ENCODE data around the gene C8A. TPM values are rescaled to one million over a fixed set of nuclear protein-coding genes. Genes with fewer than 3 reads are reported as not detected.

The C8A gene
- total RNA-seq, 2 donors from 2014 or later: not detected

- WGBS, 2 experiments (ENCODE audit: insufficient coverage in 1 of 2, insufficient read length in 1 of 2): 86 to 91% methylated on average over 2 to 4 of the region's 4 CpGs
- DNase-seq: no peak
- H3K4me1 Mint-ChIP-seq: peaks cover 48% of the 10 kb centered on the region
- peaks cover 16% of the 10 kb centered on the region for H3K27me3 Mint-ChIP-seq (ENCODE audit: insufficient read depth)
- Histone ChIP-seq H3K27me3 (ENCODE audit: control insufficient read depth, insufficient read depth, low read length, poor library complexity, severe bottlenecking) (no peaks in the 10 kb centered on the region), H3K27ac (ENCODE audit: low read depth, low read length) (no peak overlapping the region), H3K4me3 (ENCODE audit: low read length) (no peak overlapping the region), H3K36me3 (ENCODE audit: control insufficient read depth, insufficient read depth, low read length) (no peaks in the 10 kb centered on the region), H3K4me1 (ENCODE audit: control insufficient read depth, insufficient read depth, low read length) (peaks cover 34% of the 10 kb centered on the region), H3K9ac (ENCODE audit: extremely low read depth, low read length, poor library complexity, severe bottlenecking) (no peak overlapping the region), H3K9me3 (ENCODE audit: control insufficient read depth, low read length) (peaks cover 25% of the 10 kb centered on the region)
- no peak overlapping the region for H3K4me3 Mint-ChIP-seq
- H3K9me3 Mint-ChIP-seq: peaks cover 19% of the 10 kb centered on the region
- no peak overlapping the region for H3K27ac Mint-ChIP-seq
- H3K36me3 Mint-ChIP-seq (ENCODE audit: low read depth): peaks cover 14% of the 10 kb centered on the region
- TF ChIP-seq CTCF (conservative IDR thresholded peaks at IDR 0.05): no peak
These were observed 37.7 kb upstream of the C8A start for GRCh38 chr1:56816909-56817308.

GRCh38 chr1:56817716-56818463 is 36.7 kb upstream of the C8A start:
- Mint-ChIP-seq H3K4me3 (peak overlapping the region; percentile 45), H3K36me3 (ENCODE audit: low read depth) (peaks cover 14% of the 10 kb centered on the region), H3K4me1 (peaks cover 45% of the 10 kb centered on the region), H3K27ac (no peak overlapping the region), H3K9me3 (peaks cover 19% of the 10 kb centered on the region), H3K27me3 (ENCODE audit: insufficient read depth) (peaks cover 16% of the 10 kb centered on the region)
- peaks cover 34% of the 10 kb centered on the region for H3K4me1 ChIP-seq (ENCODE audit: control insufficient read depth, insufficient read depth, low read length)
- no peak overlapping the region for H3K9ac ChIP-seq (ENCODE audit: extremely low read depth, low read length, poor library complexity, severe bottlenecking)
- no peak overlapping the region for H3K27ac ChIP-seq (ENCODE audit: low read depth, low read length)
- WGBS, 2 experiments (ENCODE audit: insufficient coverage in 1 of 2, insufficient read length in 1 of 2): 93 to 94% methylated on average over 3 to 6 of the region's 6 CpGs
- no peaks in the 10 kb centered on the region for H3K36me3 ChIP-seq (ENCODE audit: control insufficient read depth, insufficient read depth, low read length)
- no peak for TF ChIP-seq CTCF (conservative IDR thresholded peaks at IDR 0.05)
- peak overlapping the region; percentile 19 for H3K4me3 ChIP-seq (ENCODE audit: low read length)
- peaks cover 25% of the 10 kb centered on the region for H3K9me3 ChIP-seq (ENCODE audit: control insufficient read depth, low read length)
- no peak for DNase-seq
- no peaks in the 10 kb centered on the region for H3K27me3 ChIP-seq (ENCODE audit: control insufficient read depth, insufficient read depth, low read length, poor library complexity, severe bottlenecking)

GRCh38 chr1:56819387-56819899 is 35.2 kb upstream of the C8A start, which contains the start of gene FYB2:
TSS of gene FYB2 (minus strand) at chr1:56819404. CDS start at chr1:56819290, 114 bp downstream.
- Mint-ChIP-seq H3K9me3 (peaks cover 11% of the 10 kb centered on the region), H3K4me3 (peak within 1 kb of the TSS; percentile 45), H3K36me3 (ENCODE audit: low read depth) (peaks cover 7% of the 10 kb centered on the region), H3K27me3 (ENCODE audit: insufficient read depth) (peaks cover 17% of the 10 kb centered on the region), H3K4me1 (peaks cover 43% of the 10 kb centered on the region), H3K27ac (peak within 1 kb of the TSS; percentile 87)
- TF ChIP-seq CTCF (conservative IDR thresholded peaks at IDR 0.05): peak; percentile 27
- peak within 1 kb of the TSS; percentile 58 for H3K4me3 ChIP-seq (ENCODE audit: low read length)
- 10 to 37% methylated on average over 2 to 10 of the region's 10 CpGs for WGBS, 2 experiments (ENCODE audit: insufficient coverage in 1 of 2, insufficient read length in 1 of 2)
- peak within 1 kb of the TSS; percentile 47 for H3K27ac ChIP-seq (ENCODE audit: low read depth, low read length)
- no peaks in the 10 kb centered on the region for H3K27me3 ChIP-seq (ENCODE audit: control insufficient read depth, insufficient read depth, low read length, poor library complexity, severe bottlenecking)
- peak within 1 kb of the TSS; percentile 27 for H3K9ac ChIP-seq (ENCODE audit: extremely low read depth, low read length, poor library complexity, severe bottlenecking)
- peaks cover 34% of the 10 kb centered on the region for H3K4me1 ChIP-seq (ENCODE audit: control insufficient read depth, insufficient read depth, low read length)
- H3K9me3 ChIP-seq (ENCODE audit: control insufficient read depth, low read length): peaks cover 13% of the 10 kb centered on the region
- peak; percentile 94 for DNase-seq
- H3K36me3 ChIP-seq (ENCODE audit: control insufficient read depth, insufficient read depth, low read length): no peaks in the 10 kb centered on the region

Data from endodermal cell (in vitro differentiated cells).